ENCODE results near the gene GATM. TPM values are rescaled to one million over a fixed set of nuclear protein-coding genes. Genes with fewer than 3 reads are reported as not detected.

Gene GATM
- total RNA-seq, 1 donor from 2014 or later, result 7.3 TPM

DNA sequence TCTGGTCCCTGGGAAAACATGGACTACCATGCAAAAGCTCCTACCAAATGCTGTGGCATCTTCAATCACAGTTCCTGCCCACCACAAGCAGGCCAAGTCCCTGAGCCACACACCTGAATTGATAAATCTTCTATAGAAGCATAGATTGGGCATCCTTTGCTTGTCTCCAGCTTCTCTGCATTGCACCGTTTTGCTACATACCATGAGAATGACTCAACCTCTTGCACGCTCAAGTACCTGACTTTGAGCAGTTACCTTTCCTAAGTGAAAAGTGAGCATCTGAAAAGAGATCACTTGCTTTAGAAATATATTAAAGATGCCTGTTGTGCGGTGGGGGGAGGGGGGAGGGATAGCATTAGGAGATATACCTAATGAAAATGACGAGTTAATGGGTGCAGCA lies 31.3 kb downstream of the GATM start:
- Mint-ChIP-seq H3K4me1 (peaks cover 8% of the 10 kb centered on the region), H3K27ac (no peak overlapping the region), H3K36me3 (no peaks in the 10 kb centered on the region), H3K27me3 (ENCODE audit: low read depth) (peaks cover 21% of the 10 kb centered on the region), H3K4me3 (no peak overlapping the region), H3K9me3 (no peaks in the 10 kb centered on the region)
- DNase-seq (ENCODE audit: low spot score in 2 of 2, unreplicated experiment in 2 of 2), result no peak
- TF ChIP-seq, protein P1, sequence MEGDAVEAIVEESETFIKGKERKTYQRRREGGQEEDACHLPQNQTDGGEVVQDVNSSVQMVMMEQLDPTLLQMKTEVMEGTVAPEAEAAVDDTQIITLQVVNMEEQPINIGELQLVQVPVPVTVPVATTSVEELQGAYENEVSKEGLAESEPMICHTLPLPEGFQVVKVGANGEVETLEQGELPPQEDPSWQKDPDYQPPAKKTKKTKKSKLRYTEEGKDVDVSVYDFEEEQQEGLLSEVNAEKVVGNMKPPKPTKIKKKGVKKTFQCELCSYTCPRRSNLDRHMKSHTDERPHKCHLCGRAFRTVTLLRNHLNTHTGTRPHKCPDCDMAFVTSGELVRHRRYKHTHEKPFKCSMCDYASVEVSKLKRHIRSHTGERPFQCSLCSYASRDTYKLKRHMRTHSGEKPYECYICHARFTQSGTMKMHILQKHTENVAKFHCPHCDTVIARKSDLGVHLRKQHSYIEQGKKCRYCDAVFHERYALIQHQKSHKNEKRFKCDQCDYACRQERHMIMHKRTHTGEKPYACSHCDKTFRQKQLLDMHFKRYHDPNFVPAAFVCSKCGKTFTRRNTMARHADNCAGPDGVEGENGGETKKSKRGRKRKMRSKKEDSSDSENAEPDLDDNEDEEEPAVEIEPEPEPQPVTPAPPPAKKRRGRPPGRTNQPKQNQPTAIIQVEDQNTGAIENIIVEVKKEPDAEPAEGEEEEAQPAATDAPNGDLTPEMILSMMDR (IDR thresholded peaks at IDR 0.05; ENCODE audit: unreplicated experiment), result no peak

DNA sequence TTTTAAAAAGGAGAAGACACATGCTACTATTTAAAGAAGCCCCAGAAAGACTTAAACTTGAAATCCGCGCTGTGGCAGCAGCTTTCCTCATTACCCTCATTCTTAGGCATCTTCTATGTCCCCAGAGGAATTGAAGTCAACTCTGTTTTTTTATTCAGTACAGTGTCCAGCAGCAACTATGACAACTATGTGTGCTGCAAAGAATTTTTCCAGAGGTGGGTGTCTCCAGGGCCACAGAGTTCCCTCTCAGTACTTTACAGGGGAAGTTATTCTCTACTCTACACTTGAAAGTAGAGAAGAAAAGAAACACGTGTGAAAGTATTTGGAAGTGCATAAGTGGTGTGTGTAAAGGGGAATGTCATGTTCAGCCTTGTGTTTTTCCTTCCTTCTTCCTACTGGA lies 32.0 kb downstream of the GATM start:
- Mint-ChIP-seq H3K9me3 (no peaks in the 10 kb centered on the region), H3K36me3 (no peaks in the 10 kb centered on the region), H3K27ac (no peak overlapping the region), H3K4me3 (no peak overlapping the region), H3K27me3 (ENCODE audit: low read depth) (peaks cover 21% of the 10 kb centered on the region), H3K4me1 (peaks cover 8% of the 10 kb centered on the region)
- TF ChIP-seq, protein P1 (IDR thresholded peaks at IDR 0.05; ENCODE audit: unreplicated experiment), result no peak
- no peak for DNase-seq (ENCODE audit: low spot score in 2 of 2, unreplicated experiment in 2 of 2)

DNA sequence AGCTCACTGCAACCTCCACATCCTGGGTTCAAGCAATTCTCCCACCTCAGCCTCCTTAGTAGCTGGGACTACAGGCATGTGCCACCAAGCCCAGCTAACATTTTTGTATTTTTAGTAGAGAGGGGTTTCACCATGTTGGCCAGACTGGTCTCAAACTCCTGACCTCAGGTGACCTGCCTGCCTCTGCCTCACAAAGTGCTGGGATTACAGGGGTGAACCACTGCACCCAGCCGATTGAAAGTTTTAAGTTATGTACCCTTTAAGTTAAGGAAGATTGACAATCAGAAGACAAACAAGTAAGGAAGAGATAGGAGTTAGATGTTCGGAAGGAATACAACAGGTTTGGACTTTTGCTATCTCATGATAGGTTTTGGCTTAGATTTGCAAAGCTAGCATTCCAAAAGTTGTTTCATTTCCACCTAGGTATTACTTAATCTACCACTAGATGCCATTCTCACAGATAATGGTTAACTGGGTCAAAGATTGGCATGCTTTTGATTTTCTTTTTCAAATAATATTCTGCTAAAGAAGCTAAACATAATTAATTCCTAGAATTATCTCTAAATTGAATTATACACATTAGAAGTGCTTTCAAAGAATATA lies 35.0 kb downstream of the GATM start:
- no peaks in the 10 kb centered on the region for H3K9me3 Mint-ChIP-seq
- peaks cover 9% of the 10 kb centered on the region for H3K27me3 Mint-ChIP-seq (ENCODE audit: low read depth)
- H3K27ac Mint-ChIP-seq, result no peak overlapping the region
- no peaks in the 10 kb centered on the region for H3K36me3 Mint-ChIP-seq
- no peak for DNase-seq (ENCODE audit: low spot score in 2 of 2, unreplicated experiment in 2 of 2)
- H3K4me3 Mint-ChIP-seq, result no peak overlapping the region
- peaks cover 5% of the 10 kb centered on the region for H3K4me1 Mint-ChIP-seq
- TF ChIP-seq, protein P1 (IDR thresholded peaks at IDR 0.05; ENCODE audit: unreplicated experiment), result no peak

DNA sequence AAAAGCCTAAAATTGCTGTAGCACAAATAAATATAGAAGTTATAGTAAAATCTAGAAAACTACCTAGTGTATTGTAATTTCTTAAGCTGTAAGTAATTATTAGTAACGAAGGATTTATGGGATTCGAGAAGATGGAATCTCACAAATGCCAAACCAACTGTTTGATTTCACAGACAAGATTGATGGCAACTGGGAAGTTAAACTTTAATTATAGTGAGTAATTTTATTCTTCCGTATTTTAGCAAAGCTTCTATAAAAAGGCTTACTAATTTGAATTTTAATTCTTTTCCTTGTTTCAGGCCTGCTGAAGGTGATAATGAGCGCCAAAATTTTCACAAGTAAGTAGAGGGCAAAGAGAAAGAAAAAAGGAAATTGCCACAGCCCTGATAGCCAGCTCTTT lies 36.6 kb downstream of the GATM start:
- Mint-ChIP-seq H3K27ac (no peak overlapping the region), H3K4me1 (peaks cover 5% of the 10 kb centered on the region), H3K9me3 (no peaks in the 10 kb centered on the region), H3K36me3 (no peaks in the 10 kb centered on the region), H3K27me3 (ENCODE audit: low read depth) (peaks cover 5% of the 10 kb centered on the region), H3K4me3 (no peak overlapping the region)
- TF ChIP-seq, protein P1 (IDR thresholded peaks at IDR 0.05; ENCODE audit: unreplicated experiment), result no peak
- DNase-seq (ENCODE audit: low spot score in 2 of 2, unreplicated experiment in 2 of 2), result no peak

DNA sequence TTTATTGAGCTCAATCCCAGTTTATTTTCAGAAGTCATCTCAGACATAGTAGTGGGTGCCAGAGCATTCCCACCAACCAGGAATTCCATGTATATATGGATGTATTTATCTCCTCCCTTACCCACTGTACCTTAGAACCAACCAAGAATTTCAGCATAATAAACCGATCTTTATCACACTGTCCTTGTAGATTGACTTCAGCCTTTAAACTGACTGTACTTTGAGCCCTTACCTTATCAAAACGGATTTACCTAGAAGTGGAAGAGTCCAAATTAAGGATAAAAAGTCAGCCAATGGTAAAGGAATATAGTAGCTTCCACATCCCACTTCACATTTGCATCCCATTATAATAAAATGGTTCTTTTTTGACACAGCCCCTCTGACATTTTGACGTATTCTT lies 37.9 kb downstream of the GATM start:
- TF ChIP-seq, protein P1 (IDR thresholded peaks at IDR 0.05; ENCODE audit: unreplicated experiment), result no peak
- Mint-ChIP-seq H3K27me3 (ENCODE audit: low read depth) (peaks cover 2% of the 10 kb centered on the region), H3K9me3 (no peaks in the 10 kb centered on the region), H3K27ac (no peak overlapping the region), H3K4me3 (no peak overlapping the region), H3K36me3 (no peaks in the 10 kb centered on the region), H3K4me1 (no peaks in the 10 kb centered on the region)
- DNase-seq (ENCODE audit: low spot score in 2 of 2, unreplicated experiment in 2 of 2), result no peak

DNA sequence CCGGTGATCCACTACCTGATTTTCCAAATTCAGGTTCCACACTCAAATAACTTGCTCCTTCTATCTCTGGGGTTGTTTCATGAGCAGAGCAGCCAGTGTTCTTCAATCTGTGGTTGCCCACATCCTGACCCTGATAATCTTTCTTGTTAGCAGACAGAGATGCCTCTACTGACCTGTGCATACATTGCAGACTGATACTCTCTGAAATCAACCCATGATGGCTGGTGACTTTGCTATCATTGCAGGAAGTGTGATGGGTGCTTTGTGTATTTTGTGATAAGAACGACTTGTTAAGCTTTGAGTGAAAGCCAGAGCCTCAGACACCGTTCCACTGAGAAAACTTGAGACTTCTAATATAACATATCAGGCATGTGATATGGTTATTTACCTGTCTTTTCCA lies 39.9 kb downstream of the GATM start:
- H3K27me3 Mint-ChIP-seq (ENCODE audit: low read depth), result peaks cover 2% of the 10 kb centered on the region
- TF ChIP-seq, protein P1 (IDR thresholded peaks at IDR 0.05; ENCODE audit: unreplicated experiment), result no peak
- H3K4me3 Mint-ChIP-seq, result no peak overlapping the region
- DNase-seq (ENCODE audit: low spot score in 2 of 2, unreplicated experiment in 2 of 2), result no peak
- no peaks in the 10 kb centered on the region for H3K4me1 Mint-ChIP-seq
- H3K36me3 Mint-ChIP-seq, result no peaks in the 10 kb centered on the region
- no peaks in the 10 kb centered on the region for H3K9me3 Mint-ChIP-seq
- no peak overlapping the region for H3K27ac Mint-ChIP-seq

All from mesothelial cell of epicardium (in vitro differentiated cells).